GM19395 (cell line): ENCODE measurements around the gene RRAS.

ENCODE experiments used
- ATAC-seq: cut with Tn5 transposase; IDR thresholded peaks from one replicate; pipeline ENCODE4 v1.9.1; 2021; ENCODE audit warnings: mild to moderate bottlenecking, moderate library complexity; ENCODE audit not compliant: unreplicated experiment

RRAS gene

DNA sequence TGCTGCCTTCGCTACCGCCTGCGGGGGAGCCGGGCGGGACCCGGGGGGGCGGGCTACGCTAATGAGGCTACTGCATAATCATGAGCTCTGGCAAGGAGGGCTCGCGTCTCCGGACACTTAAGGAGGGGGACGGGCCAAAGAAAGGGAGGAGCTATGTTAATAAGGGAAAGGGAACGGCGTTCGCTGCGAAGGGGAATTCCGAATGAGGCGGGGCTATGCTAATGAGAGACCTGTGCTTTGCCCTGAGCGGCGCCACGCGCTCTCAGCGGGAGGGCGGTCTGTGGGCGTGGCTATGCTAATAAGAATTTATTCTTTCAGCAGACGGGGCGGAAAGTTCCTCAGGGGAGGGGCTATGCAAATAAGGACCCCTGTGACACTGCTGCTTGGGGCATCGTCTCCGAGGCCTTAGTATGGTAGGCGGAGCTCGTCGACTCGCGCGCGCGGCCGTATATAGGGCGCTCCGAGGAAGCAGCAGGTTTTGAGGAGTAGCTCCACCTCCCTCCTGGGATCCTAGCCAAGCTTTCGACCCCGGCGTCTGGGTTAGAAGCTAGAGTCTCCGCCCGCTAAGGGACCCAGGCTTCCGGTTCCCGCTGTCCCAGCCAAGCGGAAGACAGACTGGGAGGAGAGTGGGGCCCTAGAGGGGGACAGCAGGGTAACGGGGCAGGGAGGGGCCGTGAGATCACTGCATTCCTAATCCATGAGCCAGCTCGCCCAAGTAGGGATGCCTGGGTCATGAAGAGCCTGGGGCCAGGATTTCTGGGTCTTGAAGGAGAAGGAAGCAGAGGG, at the start of gene RRAS:
Gene RRAS, minus strand, starts transcription at position 31 of the 786 bp plus-strand sequence. CDS start 45 bp downstream, outside the sequence.
- ATAC-seq: peak; percentile 59

DNA sequence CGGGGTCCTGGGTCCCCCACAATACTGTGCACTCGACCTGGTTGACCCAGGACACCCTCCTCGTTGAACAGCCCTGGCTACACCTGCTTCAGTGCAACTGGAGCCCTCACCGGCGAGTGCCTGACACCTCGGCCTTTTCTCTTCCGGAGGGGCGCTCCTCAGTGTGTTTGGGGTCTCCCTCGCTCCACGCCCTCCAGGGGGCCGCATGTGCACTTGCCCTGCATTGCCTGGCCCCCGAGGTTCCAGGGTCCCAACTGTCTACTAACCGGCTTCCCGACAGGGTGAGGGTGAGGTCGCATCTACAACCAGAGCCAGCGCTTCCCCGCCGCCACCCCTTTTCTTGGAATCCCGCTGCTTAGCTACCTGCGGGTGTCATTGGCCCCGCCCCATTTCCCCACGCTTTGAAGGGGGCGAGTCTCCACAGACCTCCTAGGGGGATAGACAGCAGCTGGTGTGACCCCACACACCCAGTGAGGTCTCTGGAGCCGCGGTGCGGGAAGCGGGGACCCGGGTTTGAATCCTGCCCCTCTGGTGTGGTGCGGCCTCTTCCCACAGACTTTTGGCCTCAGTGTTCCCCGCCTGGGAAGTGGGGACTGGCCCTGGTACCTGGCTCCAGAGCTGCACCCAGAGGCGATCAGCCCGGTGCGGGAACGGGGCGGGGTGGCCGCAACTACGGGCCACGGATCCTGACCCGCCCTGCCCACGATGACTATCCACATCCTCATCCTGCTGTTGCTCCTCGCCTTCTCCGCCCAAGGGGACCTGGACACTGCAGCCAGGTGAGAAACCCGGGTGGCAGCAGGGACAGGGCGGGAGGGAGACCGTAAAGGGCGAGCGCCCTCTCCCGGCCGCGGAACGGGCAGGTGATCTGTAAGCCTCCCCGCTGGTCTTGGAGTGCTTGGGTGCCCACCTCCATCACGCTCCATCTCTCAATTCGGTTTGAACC, 49.5 kb upstream of the RRAS start, which contains the start of gene ADM5:
Gene ADM5, plus strand, starts transcription at position 462 of the 946 bp plus-strand sequence. Its CDS starts 244 bp downstream, at position 706.
- ATAC-seq: no peak

DNA sequence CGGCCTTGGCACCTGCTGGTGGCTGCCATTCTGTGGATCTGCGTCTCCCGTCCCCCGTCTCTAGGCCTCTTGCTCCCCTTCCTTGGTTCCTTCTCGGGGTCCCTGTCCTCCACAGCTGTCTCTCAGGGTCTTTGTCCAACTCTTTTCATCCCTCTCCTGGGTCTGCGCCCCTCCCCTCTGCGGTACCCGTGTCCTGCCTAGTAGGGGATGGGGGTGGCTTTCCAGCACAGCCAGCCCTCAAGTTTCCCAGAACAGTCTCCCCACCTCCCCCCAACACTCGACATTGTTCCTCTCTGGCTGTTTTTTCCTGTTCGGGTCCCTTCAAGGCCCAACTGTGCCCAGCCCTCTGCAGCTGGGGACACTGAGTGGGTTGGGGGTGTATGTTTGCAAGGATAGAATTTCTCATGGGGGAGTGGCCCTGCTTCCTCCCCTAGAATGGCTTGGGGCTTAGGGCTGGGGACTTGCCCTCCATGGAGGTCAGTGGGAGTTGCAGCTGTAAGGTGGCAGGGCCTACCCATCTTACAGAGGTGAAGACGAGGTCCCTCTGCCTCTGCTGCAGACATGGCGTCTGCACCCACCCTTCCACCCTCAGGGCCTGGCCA, 48.7 kb upstream of the RRAS start:
- ATAC-seq: no peak

DNA sequence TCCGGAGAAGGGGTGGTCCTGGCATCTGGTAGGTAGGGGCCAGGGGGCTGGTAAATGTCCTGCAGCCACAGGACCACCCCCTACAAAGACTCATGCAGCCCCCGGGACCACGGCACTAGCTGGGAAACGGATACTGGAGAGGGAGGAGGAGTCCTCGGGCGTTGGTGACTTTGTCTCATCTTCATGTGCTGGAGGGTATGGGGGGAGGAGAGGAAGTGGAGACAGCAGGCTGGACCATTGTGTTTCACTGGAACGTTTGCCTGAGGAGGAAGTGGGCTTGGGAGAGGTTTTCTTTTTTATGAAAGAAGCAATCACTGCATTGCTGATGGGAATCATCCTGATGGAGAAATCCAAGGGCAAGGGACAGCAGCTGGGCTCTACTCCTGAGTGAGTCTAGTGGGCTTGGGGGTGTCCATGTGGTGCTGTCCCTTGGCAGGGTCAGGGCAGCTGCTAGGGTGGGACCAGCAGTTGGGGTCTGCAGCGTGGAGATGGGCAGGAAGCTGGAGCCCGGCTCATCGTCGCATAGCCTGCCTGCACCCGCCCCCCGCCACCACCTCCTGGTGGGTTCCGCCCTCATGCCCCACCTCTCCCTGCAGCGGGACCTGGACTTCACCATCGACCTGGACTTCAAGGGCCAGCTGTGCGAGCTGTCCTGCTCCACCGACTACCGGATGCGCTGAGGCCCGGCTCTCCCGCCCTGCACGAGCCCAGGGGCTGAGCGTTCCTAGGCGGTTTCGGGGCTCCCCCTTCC, 47.8 kb upstream of the RRAS start:
- no peak for ATAC-seq

DNA sequence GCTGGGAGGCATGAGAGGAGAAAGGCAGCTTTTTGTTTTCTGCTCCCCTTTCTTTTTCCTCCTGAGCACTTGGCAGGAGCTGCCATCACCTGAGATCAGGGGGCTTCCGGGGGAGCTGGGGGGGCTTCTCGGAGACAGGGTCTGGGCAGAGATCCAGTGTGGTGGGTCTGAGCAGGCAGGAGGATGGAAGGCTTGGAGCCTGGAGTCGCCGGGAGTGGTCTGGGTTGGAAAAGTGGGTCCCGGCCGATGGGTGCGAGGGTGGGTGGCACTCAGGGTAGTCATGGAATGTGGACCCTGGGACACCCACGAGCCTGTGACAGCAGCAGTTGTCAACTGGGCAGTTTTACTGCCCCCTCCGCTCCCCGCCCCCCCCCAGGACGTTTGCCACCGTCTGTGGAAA, 47.2 kb upstream of the RRAS start:
- ATAC-seq: no peak

DNA sequence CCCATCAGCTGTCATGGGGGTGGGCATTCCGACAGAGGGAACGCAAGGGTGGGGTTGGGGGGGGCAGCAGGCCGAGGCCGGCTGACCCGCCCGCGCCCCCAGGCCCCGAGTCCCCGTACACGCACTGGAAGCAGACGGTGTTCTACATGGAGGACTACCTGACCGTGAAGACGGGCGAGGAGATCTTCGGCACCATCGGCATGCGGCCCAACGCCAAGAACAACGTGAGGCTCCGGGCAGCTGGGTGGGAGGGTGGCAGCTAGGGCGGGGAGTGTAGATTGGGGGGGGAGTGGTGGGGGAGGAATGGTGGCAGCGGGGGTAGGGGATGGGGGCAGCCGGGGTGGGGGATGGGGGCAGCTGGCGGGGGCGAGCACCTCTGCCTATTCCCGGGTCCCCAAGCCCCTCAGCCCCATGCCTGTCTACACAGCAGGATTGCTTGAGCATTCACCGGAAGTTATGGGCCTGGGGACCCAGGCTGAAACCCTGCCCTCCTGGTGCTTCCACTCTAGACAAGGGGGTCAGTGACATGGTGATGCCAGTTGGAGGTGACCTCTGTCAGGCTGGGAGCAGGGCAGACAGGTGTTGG, 46.7 kb upstream of the RRAS start:
- ATAC-seq: no peak

DNA sequence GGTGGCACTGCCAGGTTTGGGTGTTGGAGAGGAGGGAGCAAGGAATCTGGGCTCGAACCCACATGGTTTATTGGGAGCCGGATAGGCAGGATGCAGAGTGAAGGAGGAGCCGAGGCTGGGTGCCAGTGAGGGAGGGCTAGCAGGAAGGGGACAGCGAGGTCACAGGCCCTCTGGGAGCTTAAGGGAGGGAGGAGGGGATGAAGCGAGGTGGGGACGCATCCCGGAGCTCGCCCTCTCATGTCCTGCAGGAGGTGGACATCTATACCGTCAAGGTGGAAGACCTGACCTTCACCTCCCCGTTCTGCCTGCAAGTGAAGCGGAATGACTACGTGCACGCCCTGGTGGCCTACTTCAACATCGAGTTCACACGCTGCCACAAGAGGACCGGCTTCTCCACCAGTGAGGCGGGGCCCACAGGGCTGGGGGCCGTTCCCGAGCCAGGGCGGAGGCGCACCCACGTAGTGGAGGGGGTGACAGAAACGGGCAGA, 45.9 kb upstream of the RRAS start:
- ATAC-seq: no peak

DNA sequence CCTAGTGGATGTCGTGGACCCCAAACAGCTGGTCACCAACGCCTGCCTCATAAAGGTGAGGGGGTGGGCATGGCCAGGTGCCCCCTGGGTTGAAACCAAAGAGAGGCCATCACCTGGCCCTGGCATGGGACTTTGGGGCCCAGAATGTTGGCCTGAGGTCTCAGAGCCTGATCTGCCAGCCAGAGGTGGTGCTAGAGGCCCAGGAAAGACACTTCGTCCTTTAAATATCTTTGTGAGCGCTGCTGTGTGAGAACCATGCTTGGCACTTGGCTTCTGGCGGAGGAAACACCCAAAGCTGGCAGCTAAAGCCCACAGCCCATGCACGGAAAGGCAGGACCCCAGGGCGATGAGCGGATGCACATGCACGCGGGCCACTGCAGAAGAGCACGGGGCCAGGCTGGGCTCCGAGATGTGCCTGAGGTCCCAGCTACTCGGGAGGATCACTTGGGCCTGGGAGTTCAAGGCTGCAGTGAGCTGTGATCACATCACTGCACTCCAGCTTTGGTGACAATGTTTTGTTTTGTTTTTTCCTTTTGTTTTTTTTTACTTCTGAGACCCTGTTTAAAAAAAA, 45.1 kb upstream of the RRAS start:
- ATAC-seq: no peak

DNA sequence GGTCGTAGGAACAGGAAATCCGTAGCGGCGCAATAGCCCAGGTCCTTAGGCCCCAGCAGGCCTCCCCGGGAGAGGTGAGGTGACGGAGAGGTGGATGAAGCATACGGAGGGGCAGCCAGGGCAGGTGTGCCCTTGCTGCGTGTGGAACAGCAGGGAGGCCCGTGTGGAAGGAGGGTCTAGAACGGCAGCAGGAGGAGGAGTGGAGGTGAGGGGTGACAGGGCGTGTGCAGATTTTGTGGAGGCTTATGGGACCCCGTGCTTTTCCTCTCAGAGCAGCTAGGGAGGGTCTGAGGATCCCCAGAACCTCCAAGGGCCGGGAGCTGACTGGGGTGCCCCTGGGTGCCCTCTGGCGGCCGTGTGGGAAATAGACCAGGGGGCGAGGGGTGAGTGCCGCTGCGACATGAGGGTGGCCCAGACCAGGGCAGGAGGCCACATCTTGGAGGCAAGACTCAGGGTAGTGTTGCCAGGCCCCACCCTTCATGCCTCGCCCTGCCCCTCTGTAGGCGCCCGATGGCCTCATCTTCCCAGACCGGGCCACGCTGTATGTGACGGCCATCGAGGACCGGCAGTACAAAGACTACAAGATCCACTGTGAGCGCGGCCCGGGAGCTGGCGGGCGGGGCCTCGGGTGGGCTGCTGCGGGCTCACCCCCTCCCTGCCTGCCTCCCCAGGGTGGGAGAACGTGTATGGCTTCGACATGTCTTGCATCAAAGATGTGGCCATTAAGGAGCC, 44.5 kb upstream of the RRAS start:
- no peak for ATAC-seq

DNA sequence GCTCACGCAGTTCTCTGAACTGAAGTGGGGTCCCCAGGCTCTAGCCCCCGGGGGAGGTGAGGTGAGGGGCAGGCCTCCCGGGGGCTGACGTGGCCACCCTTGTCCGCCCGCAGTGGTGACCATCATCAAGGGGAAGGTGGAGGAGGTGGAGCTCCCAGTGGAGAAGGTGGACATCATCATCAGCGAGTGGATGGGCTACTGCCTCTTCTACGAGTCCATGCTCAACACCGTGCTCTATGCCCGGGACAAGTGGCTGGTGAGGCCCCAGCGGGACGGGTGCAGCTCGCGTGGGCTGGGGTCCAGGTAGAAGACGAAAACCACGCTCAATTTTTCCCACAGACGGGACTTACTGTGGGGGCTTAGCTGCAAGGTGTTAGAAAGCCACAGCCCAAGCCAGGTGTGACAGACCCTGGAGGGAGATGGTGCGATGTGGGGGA, 43.9 kb upstream of the RRAS start:
- ATAC-seq: no peak

DNA sequence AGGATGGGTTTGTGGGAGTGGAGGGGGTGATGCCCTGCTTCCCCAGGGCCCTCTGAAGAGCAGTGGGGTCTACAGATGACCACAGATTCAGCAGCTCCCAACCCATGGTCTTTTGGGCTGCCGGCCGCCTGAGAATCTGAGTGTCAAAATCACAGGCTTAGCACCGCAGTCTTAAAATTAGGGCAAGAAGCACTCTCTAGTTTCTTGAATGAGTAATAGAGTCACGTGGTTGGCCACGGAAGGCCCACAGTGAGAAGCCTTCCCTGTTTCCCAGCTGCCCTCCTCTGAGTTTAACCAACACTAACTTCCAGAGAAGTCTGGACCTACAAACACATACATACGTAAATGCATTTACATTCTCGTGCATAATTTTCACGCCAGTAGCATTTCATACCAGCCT, 42.3 kb upstream of the RRAS start:
- ATAC-seq: no peak

DNA sequence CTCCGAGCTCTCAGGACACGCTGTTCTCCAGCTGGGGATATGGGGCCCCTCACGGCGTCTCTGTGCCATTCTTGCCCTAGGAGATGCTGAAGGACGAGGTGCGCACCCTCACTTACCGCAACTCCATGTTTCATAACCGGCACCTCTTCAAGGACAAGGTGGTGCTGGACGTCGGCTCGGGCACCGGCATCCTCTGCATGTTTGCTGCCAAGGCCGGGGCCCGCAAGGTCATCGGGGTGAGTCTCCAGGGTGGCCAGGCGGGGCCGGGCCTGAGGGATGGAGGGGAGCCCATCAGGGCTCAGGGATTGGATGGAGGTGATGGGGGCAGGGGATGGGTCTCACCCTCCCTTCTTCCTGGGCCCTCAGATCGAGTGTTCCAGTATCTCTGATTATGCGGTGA, 41.9 kb upstream of the RRAS start:
- ATAC-seq: no peak

DNA sequence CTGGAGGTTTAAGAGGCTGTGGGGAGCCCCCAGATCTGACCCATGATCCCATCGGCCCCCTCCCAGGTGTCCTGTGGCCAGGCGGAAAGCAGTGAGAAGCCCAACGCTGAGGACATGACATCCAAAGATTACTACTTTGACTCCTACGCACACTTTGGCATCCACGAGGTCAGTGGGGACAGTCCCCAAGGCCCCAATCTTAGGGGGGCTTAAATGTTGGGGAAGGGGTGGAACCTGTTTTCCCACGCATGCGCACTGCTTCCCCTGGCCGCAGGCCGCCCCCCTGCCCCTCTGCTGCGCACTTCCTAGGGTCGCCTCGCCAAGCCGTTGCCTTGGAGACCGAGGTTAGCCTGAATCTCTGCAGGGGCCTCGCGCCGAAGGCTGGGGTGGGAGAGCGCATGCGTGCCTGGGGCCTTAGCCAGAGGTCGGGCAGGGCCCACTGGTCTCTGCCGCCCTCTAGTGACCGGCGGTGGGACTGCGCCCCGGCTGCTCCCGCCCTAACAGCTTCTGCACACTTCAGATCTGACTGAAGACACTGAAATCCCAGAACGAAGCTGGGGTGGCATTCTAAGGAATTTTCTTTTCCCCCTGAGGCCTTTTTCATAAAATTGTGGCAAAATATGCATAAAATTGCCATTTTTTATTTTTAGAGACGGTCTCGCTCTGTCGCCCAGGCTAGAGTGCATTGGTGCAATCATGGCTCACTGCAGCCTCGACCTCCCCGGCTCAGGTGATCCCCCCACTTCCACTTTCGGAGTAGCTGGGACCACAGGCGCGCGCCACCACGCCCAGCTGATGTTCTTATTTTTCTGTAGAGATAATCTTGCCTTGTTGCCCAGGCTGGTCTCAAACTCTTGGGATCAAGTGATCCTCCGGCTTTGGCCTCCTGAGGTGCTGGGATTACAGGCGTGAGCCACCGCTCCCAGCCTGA, 40.7 kb upstream of the RRAS start:
- ATAC-seq: no peak

DNA sequence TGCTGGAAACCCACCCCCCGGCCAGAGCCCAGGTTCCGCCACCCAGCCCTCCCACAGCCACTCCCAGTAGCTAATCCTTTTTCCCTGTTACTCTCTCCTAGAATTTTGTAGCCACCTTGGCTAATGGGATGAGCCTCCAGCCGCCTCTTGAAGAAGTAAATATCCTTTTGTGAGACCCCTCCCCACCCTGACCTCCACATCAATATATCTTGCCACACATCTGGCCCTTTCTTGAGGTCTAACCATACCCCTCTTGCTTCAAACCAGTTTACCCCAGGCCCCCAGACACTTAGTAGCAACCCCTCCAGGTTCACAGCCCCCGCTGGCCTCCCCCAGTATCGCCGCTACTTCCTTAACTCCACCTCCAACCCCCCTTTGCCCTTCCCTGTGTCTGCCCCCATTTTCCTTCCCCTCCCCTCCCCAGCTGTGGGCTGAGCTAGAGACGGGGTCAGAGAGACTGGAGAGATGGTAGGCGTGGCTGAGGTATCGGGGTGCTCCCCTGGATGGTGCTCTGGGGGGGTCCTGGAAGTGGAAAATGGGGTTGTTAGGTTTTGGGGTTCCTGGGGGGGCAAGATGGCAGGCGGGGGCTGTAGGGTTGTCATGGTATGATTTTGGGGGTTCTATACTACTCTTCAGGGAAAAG, 39.9 kb upstream of the RRAS start:
- ATAC-seq: no peak

DNA sequence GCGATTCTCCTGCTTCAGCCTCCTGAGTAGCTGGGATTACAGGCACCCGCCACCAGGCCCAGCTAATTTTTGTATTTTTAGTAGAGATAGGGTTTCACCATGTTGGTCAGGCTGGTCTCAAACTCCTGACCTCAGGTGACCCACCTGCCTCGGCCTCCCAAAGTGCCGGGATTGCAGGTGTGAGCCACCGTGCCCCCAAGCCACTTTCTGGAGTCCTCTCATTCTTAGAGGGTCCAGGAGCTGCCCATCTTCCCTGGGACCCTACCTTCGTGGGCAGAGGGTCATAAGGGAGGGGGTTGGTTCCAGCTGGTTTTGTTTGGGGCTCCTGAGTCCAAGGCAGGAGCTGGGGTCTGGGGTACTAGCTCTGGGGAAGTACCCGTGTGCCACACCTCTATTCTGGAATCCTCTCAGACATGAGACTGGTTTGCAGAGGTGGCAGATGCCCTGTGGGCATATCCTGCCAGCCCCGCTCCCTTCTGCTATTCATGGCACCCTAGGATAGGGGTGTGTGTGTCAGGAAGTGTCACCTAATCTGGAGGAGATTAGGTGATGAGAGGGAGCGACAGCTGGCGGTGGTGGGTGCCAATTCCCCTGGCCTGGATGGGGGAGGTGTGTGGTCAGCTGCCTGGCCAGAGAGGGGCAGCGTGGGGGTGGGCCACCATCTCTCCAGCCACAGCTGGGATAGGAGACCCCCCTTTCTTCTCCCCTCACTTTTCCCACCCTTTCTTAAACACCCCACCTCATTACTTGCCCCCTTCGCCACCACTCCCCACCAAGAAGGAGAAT, 39.2 kb upstream of the RRAS start:
- ATAC-seq: no peak

DNA sequence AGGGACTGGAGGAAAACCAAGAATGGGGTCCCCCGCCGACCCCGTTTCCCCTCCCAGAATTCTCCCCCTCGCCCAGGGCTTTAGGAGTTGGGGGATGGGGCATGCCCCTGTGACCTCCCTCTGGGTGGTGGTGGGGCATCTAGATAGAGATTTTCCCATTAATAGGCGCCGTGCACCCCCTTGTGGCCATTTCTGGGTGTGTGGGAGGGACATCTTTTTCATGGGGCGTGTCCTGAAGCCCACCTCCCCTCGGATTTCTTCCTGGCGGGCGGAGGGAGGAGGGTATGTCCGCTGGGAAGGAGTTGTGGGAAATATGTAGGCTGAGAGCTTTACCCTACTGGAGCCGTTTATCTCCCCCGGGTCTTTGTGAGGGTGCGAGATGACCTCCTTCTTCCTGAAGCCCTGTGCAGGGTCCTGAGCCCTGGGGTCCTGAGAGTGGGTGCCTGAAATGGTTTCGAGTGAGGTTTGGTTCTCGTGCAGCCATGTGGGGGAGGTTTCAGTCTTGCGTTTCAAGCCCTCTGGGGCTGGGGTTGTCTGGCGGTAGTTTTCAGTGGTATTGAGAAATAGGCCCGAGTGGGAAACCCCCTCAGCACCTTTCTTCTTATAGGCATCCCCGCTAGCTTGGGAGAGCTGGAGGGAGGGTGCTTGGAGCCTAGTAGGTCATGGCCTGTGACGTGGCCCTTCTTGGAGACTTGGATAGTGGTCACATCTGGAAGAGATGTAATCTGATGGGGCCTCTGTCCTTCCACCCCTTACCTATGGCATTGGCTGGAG, 38.1 kb upstream of the RRAS start:
- ATAC-seq: no peak
